ENCODE measurements around the gene COQ7. TPM values are rescaled to one million over a fixed set of nuclear protein-coding genes. Genes with fewer than 3 reads are reported as not detected.

Gene COQ7
- total and polyA plus RNA-seq, 7 experiments from 2014 or later = 16.7 to 20.4 (median 19.3) TPM

GRCh38 chr16:19119564-19119963 lies 52.1 kb downstream of the COQ7 start:
- H3K36me3 Mint-ChIP-seq = peaks cover 0 to 26% (median 0%) of the 10 kb centered on the region in 5 donors
- intact Hi-C loops (cut with micrococcal nuclease) = loop anchor here in 1 of 2 donors (1.0 to 5.0 kb wide), 2 partner anchors 52 to 403 kb away; partner anchors contain the start of genes CCP110, COQ7 and GDE1
- ATAC-seq (no peak), DNase-seq (no peak)
- peak overlapping the region in 1 of 10 donors; percentile 57 for H3K4me3 Mint-ChIP-seq
- ChIA-PET CTCF (no interaction called here), POLR2A (no interaction called here)
- H3K27ac Mint-ChIP-seq = peak overlapping the region in 1 of 9 donors; percentile 58
- Histone ChIP-seq H3K27me3 (ENCODE audit: control insufficient read depth in 2 of 2, insufficient read depth in 2 of 2, low read length in 2 of 2) (no peaks in the 10 kb centered on the region), H3K9me3 (ENCODE audit: control insufficient read depth in 2 of 3, low read length in 3 of 3) (no peaks in the 10 kb centered on the region), H3K27ac (ENCODE audit: low read depth, low read length) (no peak overlapping the region), H3K4me1 (ENCODE audit: control insufficient read depth in 2 of 2, insufficient read depth in 2 of 2, low read length in 2 of 2) (peaks cover 0 to 8% of the 10 kb centered on the region in 2 donors), H3K4me3 (ENCODE audit: low read length) (no peak overlapping the region), H3K36me3 (ENCODE audit: control insufficient read depth in 2 of 3, insufficient read depth in 3 of 3, low read length in 3 of 3) (no peaks in the 10 kb centered on the region)
- peaks cover 0 to 27% (median 11%) of the 10 kb centered on the region in 5 donors for H3K27me3 Mint-ChIP-seq
- peaks cover 0 to 34% (median 4%) of the 10 kb centered on the region in 7 donors for H3K4me1 Mint-ChIP-seq
- H3K9me3 Mint-ChIP-seq = peaks cover 0 to 1% (median 0%) of the 10 kb centered on the region in 11 donors

- CTCF ChIA-PET = no interaction called here
These were observed 56.2 kb downstream of the COQ7 start for GRCh38 chr16:19123535-19124178.

GRCh38 chr16:19126300-19126699 lies 58.9 kb downstream of the COQ7 start:
- no peak overlapping the region for H3K4me3 Mint-ChIP-seq
- Histone ChIP-seq H3K9me3 (ENCODE audit: control insufficient read depth in 2 of 3, low read length in 3 of 3) (no peaks in the 10 kb centered on the region), H3K4me3 (ENCODE audit: low read length) (no peak overlapping the region), H3K4me1 (ENCODE audit: control insufficient read depth in 2 of 2, insufficient read depth in 2 of 2, low read length in 2 of 2) (no peaks in the 10 kb centered on the region), H3K36me3 (ENCODE audit: control insufficient read depth in 2 of 3, insufficient read depth in 3 of 3, low read length in 3 of 3) (no peaks in the 10 kb centered on the region), H3K27me3 (ENCODE audit: control insufficient read depth in 2 of 2, insufficient read depth in 2 of 2, low read length in 2 of 2) (no peaks in the 10 kb centered on the region), H3K27ac (ENCODE audit: low read depth, low read length) (no peak overlapping the region)
- ChIA-PET CTCF (no interaction called here), POLR2A (no interaction called here)
- H3K9me3 Mint-ChIP-seq = peaks cover 0 to 9% (median 0%) of the 10 kb centered on the region in 11 donors
- no peak overlapping the region for H3K27ac Mint-ChIP-seq
- intact Hi-C loops (cut with micrococcal nuclease) = no loop called here
- no peak for ATAC-seq
- H3K4me1 Mint-ChIP-seq = peaks cover 7 to 41% (median 8%) of the 10 kb centered on the region in 7 donors
- peaks cover 0 to 7% (median 3%) of the 10 kb centered on the region in 5 donors for H3K27me3 Mint-ChIP-seq
- DNase-seq = no peak
- peaks cover 0 to 42% (median 0%) of the 10 kb centered on the region in 5 donors for H3K36me3 Mint-ChIP-seq

More at GRCh38 chr16:19123535-19124178, 56.2 kb downstream of the COQ7 start:
- ATAC-seq (no peak), DNase-seq (no peak)
- peaks cover 0 to 9% (median 0%) of the 10 kb centered on the region in 11 donors for H3K9me3 Mint-ChIP-seq
- POLR2A ChIA-PET = no interaction called here
- no peaks in the 10 kb centered on the region for H3K36me3 ChIP-seq (ENCODE audit: control insufficient read depth in 2 of 3, insufficient read depth in 3 of 3, low read length in 3 of 3)
- intact Hi-C loops (cut with micrococcal nuclease) = no loop called here
- H3K4me3 ChIP-seq (ENCODE audit: low read length) = no peak overlapping the region
- H3K36me3 Mint-ChIP-seq = peaks cover 0 to 42% (median 0%) of the 10 kb centered on the region in 5 donors
- no peaks in the 10 kb centered on the region for H3K4me1 ChIP-seq (ENCODE audit: control insufficient read depth in 2 of 2, insufficient read depth in 2 of 2, low read length in 2 of 2)
- no peaks in the 10 kb centered on the region for H3K27me3 ChIP-seq (ENCODE audit: control insufficient read depth in 2 of 2, insufficient read depth in 2 of 2, low read length in 2 of 2)
- H3K4me3 Mint-ChIP-seq = no peak overlapping the region
- peaks cover 0 to 10% (median 7%) of the 10 kb centered on the region in 5 donors for H3K27me3 Mint-ChIP-seq
- peaks cover 0 to 29% (median 4%) of the 10 kb centered on the region in 7 donors for H3K4me1 Mint-ChIP-seq
- H3K9me3 ChIP-seq (ENCODE audit: control insufficient read depth in 2 of 3, low read length in 3 of 3) = no peaks in the 10 kb centered on the region
- H3K27ac ChIP-seq (ENCODE audit: low read depth, low read length) = no peak overlapping the region
- H3K27ac Mint-ChIP-seq = no peak overlapping the region

GRCh38 chr16:19127205-19127604 lies 59.8 kb downstream of the COQ7 start:
- DNase-seq = no peak
- no peaks in the 10 kb centered on the region for H3K9me3 ChIP-seq (ENCODE audit: control insufficient read depth in 2 of 3, low read length in 3 of 3)
- H3K4me1 ChIP-seq (ENCODE audit: control insufficient read depth in 2 of 2, insufficient read depth in 2 of 2, low read length in 2 of 2) = no peaks in the 10 kb centered on the region
- H3K4me3 Mint-ChIP-seq = peak overlapping the region in 1 of 10 donors; percentile 39
- H3K36me3 Mint-ChIP-seq = peaks cover 0 to 37% (median 0%) of the 10 kb centered on the region in 5 donors
- peaks cover 0 to 7% (median 0%) of the 10 kb centered on the region in 5 donors for H3K27me3 Mint-ChIP-seq
- H3K27ac ChIP-seq (ENCODE audit: low read depth, low read length) = no peak overlapping the region
- peaks cover 8 to 47% (median 9%) of the 10 kb centered on the region in 7 donors for H3K4me1 Mint-ChIP-seq
- ChIA-PET POLR2A (no interaction called here), CTCF (no interaction called here)
- H3K9me3 Mint-ChIP-seq = peaks cover 0 to 9% (median 0%) of the 10 kb centered on the region in 11 donors
- ATAC-seq = no peak
- no peaks in the 10 kb centered on the region for H3K27me3 ChIP-seq (ENCODE audit: control insufficient read depth in 2 of 2, insufficient read depth in 2 of 2, low read length in 2 of 2)
- intact Hi-C loops (cut with micrococcal nuclease) = no loop called here
- H3K27ac Mint-ChIP-seq = peak overlapping the region in 1 of 9 donors; percentile 74
- H3K4me3 ChIP-seq (ENCODE audit: low read length) = no peak overlapping the region
- no peaks in the 10 kb centered on the region for H3K36me3 ChIP-seq (ENCODE audit: control insufficient read depth in 2 of 3, insufficient read depth in 3 of 3, low read length in 3 of 3)

- Mint-ChIP-seq H3K4me3 (peak overlapping the region in 1 of 10 donors; percentile 39), H3K9me3 (peaks cover 0 to 9% (median 0%) of the 10 kb centered on the region in 11 donors), H3K27ac (peak overlapping the region in 1 of 9 donors; percentile 74), H3K27me3 (peaks cover 0 to 7% (median 0%) of the 10 kb centered on the region in 5 donors), H3K4me1 (peaks cover 8 to 48% (median 9%) of the 10 kb centered on the region in 7 donors), H3K36me3 (peaks cover 0 to 33% (median 0%) of the 10 kb centered on the region in 5 donors)
- ChIA-PET POLR2A (no interaction called here), CTCF (no interaction called here)
- ATAC-seq = no peak
- no peaks in the 10 kb centered on the region for H3K4me1 ChIP-seq (ENCODE audit: control insufficient read depth in 2 of 2, insufficient read depth in 2 of 2, low read length in 2 of 2)
- no peaks in the 10 kb centered on the region for H3K36me3 ChIP-seq (ENCODE audit: control insufficient read depth in 2 of 3, insufficient read depth in 3 of 3, low read length in 3 of 3)
- intact Hi-C loops (cut with micrococcal nuclease) = no loop called here
- H3K27ac ChIP-seq (ENCODE audit: low read depth, low read length) = no peak overlapping the region
- H3K27me3 ChIP-seq (ENCODE audit: control insufficient read depth in 2 of 2, insufficient read depth in 2 of 2, low read length in 2 of 2) = no peaks in the 10 kb centered on the region
- no peak for DNase-seq
- no peaks in the 10 kb centered on the region for H3K9me3 ChIP-seq (ENCODE audit: control insufficient read depth in 2 of 3, low read length in 3 of 3)
- H3K4me3 ChIP-seq (ENCODE audit: low read length) = no peak overlapping the region
These were observed 60.3 kb downstream of the COQ7 start for GRCh38 chr16:19127674-19128131.

GRCh38 chr16:19128454-19129200 lies 61.2 kb downstream of the COQ7 start:
- Mint-ChIP-seq H3K4me1 (peaks cover 8 to 48% (median 9%) of the 10 kb centered on the region in 7 donors), H3K27me3 (peaks cover 0 to 7% (median 0%) of the 10 kb centered on the region in 5 donors), H3K4me3 (no peak overlapping the region), H3K9me3 (peaks cover 0 to 9% (median 0%) of the 10 kb centered on the region in 11 donors), H3K36me3 (peaks cover 0 to 28% (median 0%) of the 10 kb centered on the region in 5 donors), H3K27ac (no peak overlapping the region)
- intact Hi-C loops (cut with micrococcal nuclease) = no loop called here
- Histone ChIP-seq H3K9me3 (ENCODE audit: control insufficient read depth in 2 of 3, low read length in 3 of 3) (no peaks in the 10 kb centered on the region), H3K36me3 (ENCODE audit: control insufficient read depth in 2 of 3, insufficient read depth in 3 of 3, low read length in 3 of 3) (no peaks in the 10 kb centered on the region), H3K27ac (ENCODE audit: low read depth, low read length) (no peak overlapping the region), H3K4me1 (ENCODE audit: control insufficient read depth in 2 of 2, insufficient read depth in 2 of 2, low read length in 2 of 2) (no peaks in the 10 kb centered on the region), H3K27me3 (ENCODE audit: control insufficient read depth in 2 of 2, insufficient read depth in 2 of 2, low read length in 2 of 2) (no peaks in the 10 kb centered on the region), H3K4me3 (ENCODE audit: low read length) (no peak overlapping the region)
- CTCF ChIA-PET = no interaction called here
- ATAC-seq (no peak), DNase-seq (no peak)
- POLR2A ChIA-PET = no interaction called here

All from naive thymus-derived CD4-positive, alpha-beta T cell (primary cell).